IgD-negative memory B cell (primary cell): ENCODE results near the gene ENTPD2. TPM values are rescaled to one million over a fixed set of nuclear protein-coding genes. Genes with fewer than 3 reads are reported as not detected.

Experiments used
- H3K27ac Mint-ChIP-seq, 3 donors: one replicate each; pipeline ENCODE4 v1.8.0; 2020 to 2022; ENCODE audit warnings: mild to moderate bottlenecking in 3 of 3, mixed read lengths in 3 of 3, moderate library complexity in 1 of 3
- H3K27me3 Mint-ChIP-seq: one replicate; pipeline ENCODE4 v1.8.0; 2021; ENCODE audit warnings: mixed read lengths
- H3K36me3 Mint-ChIP-seq: one replicate; pipeline ENCODE4 v1.8.0; 2020; ENCODE audit warnings: mild to moderate bottlenecking, mixed read lengths
- H3K4me1 Mint-ChIP-seq, 3 donors: one replicate each; pipeline ENCODE4 v1.8.0; 2020 to 2022; ENCODE audit warnings: mixed read lengths in 3 of 3, mild to moderate bottlenecking in 1 of 3
- H3K4me3 Mint-ChIP-seq, 4 donors: one replicate each; pipeline ENCODE4 v1.8.0; 2020 to 2022; ENCODE audit warnings: mild to moderate bottlenecking in 4 of 4, mixed read lengths in 4 of 4, moderate library complexity in 3 of 4
- H3K9me3 Mint-ChIP-seq, 3 donors: one replicate each; pipeline ENCODE4 v1.8.0; 2020 to 2021; ENCODE audit warnings: mixed read lengths in 3 of 3, mild to moderate bottlenecking in 1 of 3
- polyA plus RNA-seq: library from polyadenylated mRNA; unstranded; fragments of 300-500 nt; fragmentation: Illumina TruSeq; gene quantifications from one replicate; pipeline ENCODE4 v1.2.3, GENCODE V29; 2021

Gene ENTPD2
- not detected for polyA plus RNA-seq

DNA sequence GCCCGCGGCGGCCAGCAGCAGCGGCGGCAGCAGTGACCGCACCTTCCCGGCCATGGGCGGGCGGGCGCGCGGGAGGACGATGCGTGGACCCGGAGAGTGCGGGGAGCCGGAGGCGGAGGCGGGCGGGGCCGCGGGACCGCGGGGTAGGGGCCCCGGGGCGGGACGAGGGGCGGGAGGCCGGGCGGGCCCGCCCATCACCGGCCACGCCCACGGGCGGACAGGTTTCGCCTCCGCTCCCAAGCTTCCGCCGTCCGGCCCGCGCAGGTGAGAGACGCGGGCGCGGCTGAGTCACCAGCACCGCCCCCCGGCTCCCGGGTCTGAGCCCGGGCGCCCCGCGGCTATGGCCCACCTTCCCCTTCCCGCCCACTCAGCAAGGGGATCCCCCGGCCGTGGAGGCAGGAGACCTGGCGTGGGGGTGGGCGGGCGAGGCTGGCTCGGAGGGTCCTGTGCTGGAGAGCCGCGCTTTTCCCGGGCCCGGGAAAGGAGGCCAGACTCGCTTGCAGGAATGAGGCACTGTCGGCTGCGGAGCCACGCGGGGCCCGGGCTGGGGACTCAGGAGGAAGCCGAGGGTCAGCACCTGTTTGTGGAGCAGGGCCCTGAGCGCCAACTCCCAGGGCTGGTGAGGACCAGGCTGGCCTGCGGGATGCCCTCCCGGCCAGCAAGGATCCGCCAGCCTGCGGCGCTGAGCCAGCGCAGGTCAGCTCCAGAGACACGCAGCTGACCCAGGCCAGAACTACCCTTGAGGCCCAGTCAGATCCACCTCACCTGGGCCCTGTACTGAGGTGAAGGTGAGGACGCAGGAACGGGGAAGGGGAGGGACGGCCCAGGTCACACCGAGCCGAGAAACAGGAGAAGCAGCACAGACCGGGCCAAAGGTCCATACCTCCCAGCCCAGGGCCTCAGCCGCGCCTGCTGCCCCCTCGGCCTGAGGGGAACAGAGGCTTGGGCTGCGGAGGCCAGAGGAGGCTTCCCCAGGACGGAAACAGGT is at the start of gene ENTPD2:
Gene ENTPD2 (minus strand): TSS at position 118 of the 988 bp plus-strand sequence. CDS start 64 bp downstream, at position 54.
- H3K4me3 Mint-ChIP-seq: peak within 1 kb of the TSS in 2 of 4 donors; percentile 39 to 60
- H3K36me3 Mint-ChIP-seq: no peaks in the 10 kb centered on the region
- H3K4me1 Mint-ChIP-seq: no peaks in the 10 kb centered on the region
- H3K27ac Mint-ChIP-seq: no peak within 1 kb of the TSS
- peaks cover 11% of the 10 kb centered on the region for H3K27me3 Mint-ChIP-seq
- H3K9me3 Mint-ChIP-seq: no peaks in the 10 kb centered on the region

- no peak overlapping the region for H3K4me3 Mint-ChIP-seq
- no peaks in the 10 kb centered on the region for H3K9me3 Mint-ChIP-seq
- H3K4me1 Mint-ChIP-seq: no peaks in the 10 kb centered on the region
- H3K36me3 Mint-ChIP-seq: no peaks in the 10 kb centered on the region
- no peaks in the 10 kb centered on the region for H3K27me3 Mint-ChIP-seq
- no peak overlapping the region for H3K27ac Mint-ChIP-seq
Observed at GRCh38 chr9:137103206-137103999, 49.5 kb upstream of the ENTPD2 start.

- H3K4me1 Mint-ChIP-seq: peaks cover 8 to 9% (median 8%) of the 10 kb centered on the region in 3 donors
- no peak overlapping the region for H3K4me3 Mint-ChIP-seq
- no peaks in the 10 kb centered on the region for H3K9me3 Mint-ChIP-seq
- H3K27me3 Mint-ChIP-seq: no peaks in the 10 kb centered on the region
- H3K36me3 Mint-ChIP-seq: peaks cover 2% of the 10 kb centered on the region
- H3K27ac Mint-ChIP-seq: no peak overlapping the region
Observed at GRCh38 chr9:137099231-137099630, 45.4 kb upstream of the ENTPD2 start.

DNA sequence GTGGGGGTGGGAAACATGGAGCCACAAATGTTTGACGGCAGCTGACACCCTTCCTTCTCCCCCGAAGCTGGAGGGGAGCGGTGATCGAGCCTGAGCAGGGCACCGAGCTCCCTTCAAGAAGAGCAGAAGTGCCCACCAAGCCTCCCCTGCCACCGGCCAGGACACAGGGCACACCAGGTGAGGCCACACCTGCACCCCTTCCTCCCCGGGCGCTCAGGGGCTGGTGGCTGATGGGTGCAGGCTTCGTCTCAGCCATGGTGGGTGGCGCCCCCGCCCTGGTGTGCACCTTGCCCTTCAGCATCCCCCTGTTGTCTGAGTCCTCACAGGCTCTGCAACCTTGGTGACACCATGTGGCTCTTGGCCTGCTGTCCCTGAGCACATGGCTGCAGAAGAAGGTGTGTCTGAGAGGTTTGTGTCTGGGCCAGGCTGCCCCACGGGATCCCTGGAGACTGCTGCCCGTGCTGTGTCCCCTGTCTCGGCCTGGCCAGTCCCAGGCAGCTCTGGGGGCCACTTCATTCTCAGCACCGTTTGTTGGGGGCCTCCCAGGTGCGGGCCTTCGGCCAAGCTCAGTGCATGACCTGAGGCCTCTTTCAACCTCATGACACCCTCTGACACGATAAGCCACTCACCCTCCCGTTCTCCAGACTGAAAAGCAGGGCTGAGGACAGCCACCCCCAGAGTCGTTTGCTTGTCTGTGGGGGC is 44.1 kb upstream of the ENTPD2 start:
- Mint-ChIP-seq H3K27me3 (no peaks in the 10 kb centered on the region), H3K4me3 (no peak overlapping the region), H3K27ac (no peak overlapping the region), H3K9me3 (no peaks in the 10 kb centered on the region), H3K4me1 (peaks cover 8 to 10% (median 9%) of the 10 kb centered on the region in 3 donors), H3K36me3 (peaks cover 2% of the 10 kb centered on the region)

GRCh38 chr9:137096785-137097546 is 43.1 kb upstream of the ENTPD2 start:
- H3K27me3 Mint-ChIP-seq: no peaks in the 10 kb centered on the region
- H3K4me1 Mint-ChIP-seq: peaks cover 9 to 16% (median 10%) of the 10 kb centered on the region in 3 donors
- H3K36me3 Mint-ChIP-seq: peaks cover 8% of the 10 kb centered on the region
- no peaks in the 10 kb centered on the region for H3K9me3 Mint-ChIP-seq
- H3K4me3 Mint-ChIP-seq: peak overlapping the region in 2 of 4 donors; percentile 32 to 63
- peak overlapping the region in 1 of 3 donors; percentile 53 for H3K27ac Mint-ChIP-seq

- peak overlapping the region; percentile 43 to 90 (median 88) for H3K27ac Mint-ChIP-seq
- H3K4me3 Mint-ChIP-seq: peak overlapping the region; percentile 68 to 90 (median 75)
- peaks cover 8% of the 10 kb centered on the region for H3K36me3 Mint-ChIP-seq
- H3K4me1 Mint-ChIP-seq: peaks cover 9 to 16% (median 10%) of the 10 kb centered on the region in 3 donors
- no peaks in the 10 kb centered on the region for H3K27me3 Mint-ChIP-seq
- H3K9me3 Mint-ChIP-seq: no peaks in the 10 kb centered on the region
Observed at GRCh38 chr9:137095664-137096517, 42.0 kb upstream of the ENTPD2 start.

- Mint-ChIP-seq H3K27ac (peak overlapping the region in 1 of 3 donors; percentile 51), H3K4me3 (no peak overlapping the region), H3K36me3 (peaks cover 5% of the 10 kb centered on the region), H3K9me3 (no peaks in the 10 kb centered on the region), H3K4me1 (peaks cover 25 to 27% (median 27%) of the 10 kb centered on the region in 3 donors), H3K27me3 (no peaks in the 10 kb centered on the region)
Observed at GRCh38 chr9:137089232-137089947, 35.5 kb upstream of the ENTPD2 start.

DNA sequence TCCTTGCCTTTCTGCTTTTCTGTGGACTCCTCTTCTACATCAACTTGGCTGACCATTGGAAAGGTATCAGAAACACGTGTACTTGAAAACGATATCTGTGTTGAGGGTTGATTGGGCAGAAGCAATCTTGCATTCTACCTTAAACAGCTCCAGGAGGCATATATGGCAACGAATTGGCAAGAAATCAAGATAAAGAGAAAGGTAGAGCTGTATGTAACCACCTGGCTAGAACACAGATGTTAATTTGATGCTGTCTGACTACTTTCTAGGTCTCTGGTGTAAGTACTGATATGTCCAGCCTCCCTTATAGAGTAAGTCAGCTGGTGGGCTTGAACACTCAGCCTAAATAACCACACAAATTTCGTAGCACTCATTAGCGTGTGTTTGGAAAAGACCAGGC is 34.3 kb upstream of the ENTPD2 start:
- no peaks in the 10 kb centered on the region for H3K9me3 Mint-ChIP-seq
- H3K27ac Mint-ChIP-seq: peak overlapping the region; percentile 83 to 95 (median 88)
- H3K4me1 Mint-ChIP-seq: peaks cover 29 to 36% (median 33%) of the 10 kb centered on the region in 3 donors
- peaks cover 5% of the 10 kb centered on the region for H3K36me3 Mint-ChIP-seq
- peak overlapping the region; percentile 88 to 96 (median 92) for H3K4me3 Mint-ChIP-seq
- no peaks in the 10 kb centered on the region for H3K27me3 Mint-ChIP-seq

- peaks cover 1% of the 10 kb centered on the region for H3K36me3 Mint-ChIP-seq
- peak overlapping the region; percentile 83 to 95 (median 88) for H3K27ac Mint-ChIP-seq
- H3K4me3 Mint-ChIP-seq: peak overlapping the region; percentile 88 to 96 (median 92)
- no peaks in the 10 kb centered on the region for H3K9me3 Mint-ChIP-seq
- peaks cover 23 to 34% (median 33%) of the 10 kb centered on the region in 3 donors for H3K4me1 Mint-ChIP-seq
- H3K27me3 Mint-ChIP-seq: no peaks in the 10 kb centered on the region
Observed at GRCh38 chr9:137087409-137087925, 33.6 kb upstream of the ENTPD2 start.

- Mint-ChIP-seq H3K4me1 (peaks cover 22 to 34% (median 33%) of the 10 kb centered on the region in 3 donors), H3K4me3 (peak within 1 kb of the TSS; percentile 88 to 100 (median 98)), H3K27me3 (no peaks in the 10 kb centered on the region), H3K27ac (peak within 1 kb of the TSS; percentile 96 to 100 (median 98)), H3K36me3 (no peaks in the 10 kb centered on the region), H3K9me3 (no peaks in the 10 kb centered on the region)
Observed at GRCh38 chr9:137086531-137087408, 32.9 kb upstream of the ENTPD2 start, which contains the start of gene MAN1B1. Gene MAN1B1, plus strand, starts transcription at chr9:137086985. Its CDS starts 15 bp downstream, at chr9:137087000.

GRCh38 chr9:137085920-137086530 is 32.2 kb upstream of the ENTPD2 start:
- H3K27me3 Mint-ChIP-seq: no peaks in the 10 kb centered on the region
- H3K4me3 Mint-ChIP-seq: peak overlapping the region; percentile 88 to 100 (median 98)
- H3K9me3 Mint-ChIP-seq: no peaks in the 10 kb centered on the region
- H3K4me1 Mint-ChIP-seq: peaks cover 22 to 34% (median 33%) of the 10 kb centered on the region in 3 donors
- H3K36me3 Mint-ChIP-seq: no peaks in the 10 kb centered on the region
- H3K27ac Mint-ChIP-seq: peak overlapping the region; percentile 96 to 100 (median 98)
